Erythroblast (primary cell): ENCODE measurements around the gene PCDH9.

Source experiments
- GATA1 ChIP-seq: IDR thresholded peaks from 2 replicates; pipeline ENCODE4 v1.6.1; 2011; ENCODE audit warnings: low read depth, mild to moderate bottlenecking, control low read depth, low read length, moderate library complexity
- POLR2A ChIP-seq: IDR thresholded peaks from 2 replicates; pipeline ENCODE4 v1.6.1; 2011; ENCODE audit warnings: mild to moderate bottlenecking, low read length

GRCh38 chr13:67200183-67200582, 30.0 kb downstream of the PCDH9 start:
- no peak for TF ChIP-seq POLR2A
- TF ChIP-seq GATA1 = no peak
